IPS DF 6.9 (cell line): ENCODE data around the gene BDP1.
"Not testable (repeated sequence)": the region's sequence is repeated elsewhere in the genome, so short reads cannot be mapped to it uniquely, and the experiment has no call there.

Experiments
- DNase-seq: peaks from one replicate; pipeline ENCODE4 v3.0.0-alpha.2; 2013; ENCODE audit warnings: low read depth, low spot score
- H3K27ac ChIP-seq: one replicate; pipeline ENCODE4 v1.5.1; 2013; ENCODE audit warnings: low read length, control low read depth
- H3K27me3 ChIP-seq: 2 replicates; pipeline ENCODE4 v1.6.1; 2013; ENCODE audit warnings: mild to moderate bottlenecking, low read length; ENCODE audit not compliant: control insufficient read depth, insufficient read depth
- H3K36me3 ChIP-seq: 2 replicates; pipeline ENCODE4 v1.6.1; 2013; ENCODE audit warnings: low read length; ENCODE audit not compliant: control insufficient read depth, insufficient read depth
- H3K4me1 ChIP-seq: 2 replicates; pipeline ENCODE4 v1.6.1; 2013; ENCODE audit warnings: low read length; ENCODE audit not compliant: control insufficient read depth, insufficient read depth
- H3K4me3 ChIP-seq: 2 replicates; pipeline ENCODE4 v1.5.1; 2013; ENCODE audit warnings: mild to moderate bottlenecking, low read length
- H3K9me3 ChIP-seq: 2 replicates; pipeline ENCODE4 v1.6.1; 2013; ENCODE audit warnings: low read length, inconsistent platforms; ENCODE audit not compliant: control insufficient read depth, insufficient read depth
- WGBS: extraction: QIAGEN DNeasy Blood & Tissue Kit; methylation state at CpG from one replicate; pipeline ENCODE4 v1.1.7; 2013; ENCODE audit warnings: mixed read lengths, missing lambda C conversion rate; ENCODE audit not compliant: insufficient read length, insufficient coverage; 5-methylcytosine and 5-hydroxymethylcytosine counted together

BDP1 gene

GRCh38 chr5:71587766-71588532 lies 132.5 kb downstream of the BDP1 start:
- Histone ChIP-seq H3K27me3 (no peaks in the 10 kb centered on the region), H3K9me3 (no peaks in the 10 kb centered on the region), H3K4me3 (peak overlapping the region; percentile 85; the same call in 1 of the 2 replicates), H3K36me3 (no peaks in the 10 kb centered on the region), H3K27ac (no peak overlapping the region), H3K4me1 (peaks cover 1% of the 10 kb centered on the region; the same call in 1 of the 2 replicates)
- DNase-seq: no peak
- WGBS: no CpG with 5 or more reads among the region's 19 CpGs

- Histone ChIP-seq H3K27ac (no peak overlapping the region), H3K4me3 (no peak overlapping the region), H3K36me3 (no peaks in the 10 kb centered on the region), H3K9me3 (no peaks in the 10 kb centered on the region), H3K27me3 (no peaks in the 10 kb centered on the region), H3K4me1 (peaks cover 1% of the 10 kb centered on the region; the same call in 1 of the 2 replicates)
- no peak for DNase-seq
- no CpG with 5 or more reads among the region's 2 CpGs for WGBS
These were observed 133.1 kb downstream of the BDP1 start for GRCh38 chr5:71588533-71588885.

GRCh38 chr5:71589903-71590302 lies 134.5 kb downstream of the BDP1 start:
- no peak for DNase-seq
- no CpG with 5 or more reads among the region's 2 CpGs for WGBS
- Histone ChIP-seq H3K9me3 (no peaks in the 10 kb centered on the region), H3K4me3 (no peak overlapping the region), H3K4me1 (peaks cover 1% of the 10 kb centered on the region; the same call in 1 of the 2 replicates), H3K27ac (no peak overlapping the region), H3K36me3 (no peaks in the 10 kb centered on the region), H3K27me3 (no peaks in the 10 kb centered on the region)

- DNase-seq: no peak
- Histone ChIP-seq H3K36me3 (no peaks in the 10 kb centered on the region), H3K4me3 (no peak overlapping the region), H3K27ac (no peak overlapping the region), H3K4me1 (peaks cover 1% of the 10 kb centered on the region; the same call in 1 of the 2 replicates), H3K27me3 (no peaks in the 10 kb centered on the region), H3K9me3 (no peaks in the 10 kb centered on the region)
These were observed 135.6 kb downstream of the BDP1 start for GRCh38 chr5:71591100-71591499.

GRCh38 chr5:71596169-71596568 lies 140.7 kb downstream of the BDP1 start:
- Histone ChIP-seq H3K4me1 (no peaks in the 10 kb centered on the region), H3K4me3 (no peak overlapping the region), H3K27ac (no peak overlapping the region), H3K27me3 (no peaks in the 10 kb centered on the region), H3K9me3 (no peaks in the 10 kb centered on the region), H3K36me3 (peaks cover 8% of the 10 kb centered on the region; the same call in 1 of the 2 replicates)
- no CpG with 5 or more reads among the region's 4 CpGs for WGBS
- no peak for DNase-seq

- no peaks in the 10 kb centered on the region for H3K27me3 ChIP-seq
- no peaks in the 10 kb centered on the region for H3K4me1 ChIP-seq
- peaks cover 8% of the 10 kb centered on the region; the same call in 1 of the 2 replicates for H3K36me3 ChIP-seq
- WGBS: no CpG with 5 or more reads among the region's 1 CpG
- no peak overlapping the region for H3K4me3 ChIP-seq
- no peaks in the 10 kb centered on the region for H3K9me3 ChIP-seq
- no peak for DNase-seq
- no peak overlapping the region for H3K27ac ChIP-seq
These were observed 141.6 kb downstream of the BDP1 start for GRCh38 chr5:71597001-71597400.

- Histone ChIP-seq H3K36me3 (peaks cover 8% of the 10 kb centered on the region; the same call in 1 of the 2 replicates), H3K27me3 (no peaks in the 10 kb centered on the region), H3K27ac (no peak overlapping the region), H3K4me1 (no peaks in the 10 kb centered on the region), H3K9me3 (no peaks in the 10 kb centered on the region), H3K4me3 (no peak overlapping the region)
- no CpG with 5 or more reads among the region's 1 CpG for WGBS
- no peak for DNase-seq
These were observed 145.3 kb downstream of the BDP1 start for GRCh38 chr5:71600783-71601182.

GRCh38 chr5:71601222-71602026 lies 146.0 kb downstream of the BDP1 start:
- H3K4me3 ChIP-seq: no peak overlapping the region
- H3K27me3 ChIP-seq: no peaks in the 10 kb centered on the region
- no peaks in the 10 kb centered on the region for H3K4me1 ChIP-seq
- no peaks in the 10 kb centered on the region for H3K9me3 ChIP-seq
- peak; percentile 16 for DNase-seq
- peaks cover 8% of the 10 kb centered on the region; the same call in 1 of the 2 replicates for H3K36me3 ChIP-seq
- H3K27ac ChIP-seq: no peak overlapping the region
- WGBS: no CpG with 5 or more reads among the region's 6 CpGs

- not testable (repeated sequence) for H3K4me3 ChIP-seq, H3K36me3 ChIP-seq, H3K9me3 ChIP-seq, H3K27me3 ChIP-seq, DNase-seq, H3K27ac ChIP-seq, H3K4me1 ChIP-seq
- no CpG with 5 or more reads among the region's 16 CpGs for WGBS
These were observed 154.5 kb downstream of the BDP1 start for GRCh38 chr5:71609916-71610315.

GRCh38 chr5:71615809-71616208 lies 160.4 kb downstream of the BDP1 start:
- no peaks in the 10 kb centered on the region for H3K27me3 ChIP-seq
- peaks cover 6% of the 10 kb centered on the region; the same call in 1 of the 2 replicates for H3K36me3 ChIP-seq
- no peaks in the 10 kb centered on the region for H3K9me3 ChIP-seq
- H3K4me1 ChIP-seq: no peaks in the 10 kb centered on the region
- WGBS: no CpG with 5 or more reads among the region's 4 CpGs
- no peak overlapping the region for H3K27ac ChIP-seq
- H3K4me3 ChIP-seq: no peak overlapping the region
- no peak for DNase-seq
